IPS-11a (cell line): ENCODE results near the gene SCCPDH.
A peak's percentile ranks its signal among the peaks of the same experiment; 100 is the strongest.
"Not testable (repeated sequence)": the region's sequence is repeated elsewhere in the genome, so short reads cannot be mapped to it uniquely, and the experiment has no call there.

Experiments used
- H3K4me3 ChIP-seq: one replicate; pipeline ENCODE4 v1.5.1; 2013; ENCODE audit warnings: low read depth, low read length, control low read depth

SCCPDH gene

GRCh38 chr1:246724016-246724730, at the start of gene SCCPDH:
TSS of gene SCCPDH (plus strand) at chr1:246724409. CDS start at chr1:246724423, 14 bp downstream.
- H3K4me3 ChIP-seq: peak within 1 kb of the TSS; percentile 75

GRCh38 chr1:246677842-246678241, 46.4 kb upstream of the SCCPDH start:
- no peak overlapping the region for H3K4me3 ChIP-seq

- no peak overlapping the region for H3K4me3 ChIP-seq
These were observed 45.1 kb upstream of the SCCPDH start for GRCh38 chr1:246678816-246679793.

GRCh38 chr1:246679794-246680177, 44.4 kb upstream of the SCCPDH start:
- H3K4me3 ChIP-seq: no peak overlapping the region

- H3K4me3 ChIP-seq: no peak overlapping the region
These were observed 44.0 kb upstream of the SCCPDH start for GRCh38 chr1:246680190-246680589.

GRCh38 chr1:246680696-246681130, 43.5 kb upstream of the SCCPDH start:
- H3K4me3 ChIP-seq: no peak overlapping the region

- no peak overlapping the region for H3K4me3 ChIP-seq
These were observed 42.0 kb upstream of the SCCPDH start for GRCh38 chr1:246681900-246682895.

- H3K4me3 ChIP-seq: no peak overlapping the region
These were observed 40.7 kb upstream of the SCCPDH start for GRCh38 chr1:246683521-246683920.

GRCh38 chr1:246687002-246687401, 37.2 kb upstream of the SCCPDH start:
- H3K4me3 ChIP-seq: no peak overlapping the region

GRCh38 chr1:246689409-246690008, 34.7 kb upstream of the SCCPDH start:
- no peak overlapping the region for H3K4me3 ChIP-seq

GRCh38 chr1:246690100-246690499, 34.1 kb upstream of the SCCPDH start:
- H3K4me3 ChIP-seq: no peak overlapping the region

- H3K4me3 ChIP-seq: no peak overlapping the region
These were observed 32.4 kb upstream of the SCCPDH start for GRCh38 chr1:246691622-246692495.

- not testable (repeated sequence) for H3K4me3 ChIP-seq
These were observed 29.9 kb upstream of the SCCPDH start for GRCh38 chr1:246694213-246694895.

GRCh38 chr1:246695136-246695535, 29.1 kb upstream of the SCCPDH start:
- no peak overlapping the region for H3K4me3 ChIP-seq

GRCh38 chr1:246695666-246696065, 28.5 kb upstream of the SCCPDH start:
- no peak overlapping the region for H3K4me3 ChIP-seq

- no peak overlapping the region for H3K4me3 ChIP-seq
These were observed 25.6 kb upstream of the SCCPDH start for GRCh38 chr1:246698466-246699094.

- no peak overlapping the region for H3K4me3 ChIP-seq
These were observed 25.0 kb upstream of the SCCPDH start for GRCh38 chr1:246699095-246699735.

- H3K4me3 ChIP-seq: no peak overlapping the region
These were observed 20.6 kb upstream of the SCCPDH start for GRCh38 chr1:246703581-246703980.
